ENCODE measurements around the gene ADARB2. TPM values are rescaled to one million over a fixed set of nuclear protein-coding genes. Genes with fewer than 3 reads are reported as not detected.

The ADARB2 gene
- total and polyA plus RNA-seq, 2 donors (not counting 1 experiment from before 2014, with no cell fraction given) = not detected

DNA sequence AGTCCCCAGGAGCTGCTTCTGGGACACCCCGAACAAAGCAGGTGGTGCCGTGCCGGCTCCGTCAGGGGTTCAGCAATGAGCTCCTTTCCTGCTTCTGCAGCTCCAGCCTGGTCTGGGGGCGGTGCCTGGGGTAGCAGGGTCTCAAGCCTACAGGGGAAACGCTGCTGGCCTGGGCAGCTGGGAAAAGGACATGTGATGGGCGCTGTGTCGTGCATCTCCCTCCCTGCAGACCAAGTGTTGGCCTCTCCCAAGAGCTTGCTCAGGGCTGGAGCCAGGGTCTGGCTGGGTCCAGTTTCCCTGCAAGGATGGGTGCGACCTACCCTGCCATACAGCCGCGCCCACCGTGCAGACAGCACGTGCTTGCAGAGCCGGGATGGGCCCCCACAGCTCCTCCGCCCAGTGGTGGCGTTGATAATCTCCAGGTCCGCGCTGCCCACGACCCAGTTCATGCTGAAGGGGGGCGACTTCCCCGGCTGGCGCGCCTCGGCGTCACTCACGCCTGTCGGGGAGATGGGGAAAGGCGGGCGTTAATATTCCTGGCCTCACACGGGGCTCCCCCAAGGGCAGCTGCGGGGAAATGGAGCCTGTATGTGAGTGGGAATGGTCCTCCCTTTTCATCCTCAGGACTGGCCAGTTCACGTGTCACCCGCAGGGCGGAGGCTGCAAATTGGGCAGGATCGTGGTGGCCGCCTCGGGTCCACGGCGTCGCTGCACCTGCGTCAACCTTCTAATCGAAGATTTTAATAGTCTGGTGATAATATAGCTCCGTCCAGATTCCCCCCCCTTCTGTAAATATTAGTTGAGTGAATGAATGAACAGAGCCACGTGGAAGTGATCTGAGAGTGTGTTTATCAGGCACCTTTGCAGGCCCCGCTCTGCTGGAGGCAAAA lies 552.5 kb downstream of the ADARB2 start:
- TF ChIP-seq EZH2 (IDR thresholded peaks at IDR 0.05; ENCODE audit: low read length, missing control alignments) (no peak), CTCF (conservative IDR thresholded peaks at IDR 0.05 in 1 of 2, IDR thresholded peaks at IDR 0.05 in 1 of 2; ENCODE audit: low read depth in 1 of 2, low read length in 2 of 2) (no peak)
- Histone ChIP-seq H3K4me1 (ENCODE audit: control insufficient read depth, extremely low read depth, insufficient read depth, low read length) (no peaks in the 10 kb centered on the region), H3K4me2 (ENCODE audit: extremely low read depth, insufficient read depth, low read length) (no peak overlapping the region), H3K79me2 (ENCODE audit: control insufficient read depth, insufficient read depth, low read length) (no peaks in the 10 kb centered on the region), H4K20me1 (ENCODE audit: control insufficient read depth, extremely low read depth, insufficient read depth, low read length) (no peaks in the 10 kb centered on the region), H3K4me3 (replicated peaks in 1 of 4; ENCODE audit: control extremely low read depth in 1 of 4, insufficient read depth in 1 of 4, low read depth in 3 of 4, low read length in 4 of 4) (no peak overlapping the region), H3K9me3 (ENCODE audit: control insufficient read depth, insufficient read depth, low read depth, low read length) (no peaks in the 10 kb centered on the region), H3K9ac (ENCODE audit: insufficient read depth, low read length) (no peak overlapping the region), H3K36me3 (ENCODE audit: control insufficient read depth, insufficient read depth, low read length) (no peaks in the 10 kb centered on the region), H2AFZ (ENCODE audit: low read length) (no peak overlapping the region), H3K27ac (ENCODE audit: insufficient read depth, low read length) (no peak overlapping the region), H3K27me3 (ENCODE audit: control insufficient read depth, insufficient read depth, low read length) (no peaks in the 10 kb centered on the region)
- DNase-seq (ENCODE audit: low read depth in 2 of 2) = no peak

DNA sequence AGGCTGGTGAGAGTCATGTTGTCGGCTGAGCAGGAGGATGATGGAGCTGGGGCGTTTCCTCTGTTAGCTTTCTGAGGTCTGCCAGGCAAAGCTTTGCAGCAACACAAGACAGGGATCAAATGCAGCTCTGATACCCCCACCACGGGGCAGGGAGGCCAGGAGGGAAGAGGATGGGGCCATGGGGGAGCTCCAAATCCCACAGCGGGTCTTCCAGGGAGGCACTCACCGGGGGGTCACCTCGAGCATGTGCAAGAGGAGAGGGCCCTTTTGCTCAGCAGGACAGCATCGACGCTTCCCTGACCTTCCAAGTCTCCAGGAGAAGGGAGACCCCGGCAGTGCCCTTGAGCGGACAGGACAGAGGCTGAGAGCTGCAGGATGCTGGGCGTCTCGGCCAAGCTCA lies 553.6 kb downstream of the ADARB2 start:
- H3K4me3 ChIP-seq (replicated peaks in 1 of 4; ENCODE audit: control extremely low read depth in 1 of 4, insufficient read depth in 1 of 4, low read depth in 3 of 4, low read length in 4 of 4) = no peak overlapping the region
- no peak for TF ChIP-seq EZH2 (IDR thresholded peaks at IDR 0.05; ENCODE audit: low read length, missing control alignments)
- TF ChIP-seq CTCF (conservative IDR thresholded peaks at IDR 0.05 in 1 of 2, IDR thresholded peaks at IDR 0.05 in 1 of 2; ENCODE audit: low read depth in 1 of 2, low read length in 2 of 2) = no peak
- H3K27me3 ChIP-seq (ENCODE audit: control insufficient read depth, insufficient read depth, low read length) = no peaks in the 10 kb centered on the region
- no peaks in the 10 kb centered on the region for H3K9me3 ChIP-seq (ENCODE audit: control insufficient read depth, insufficient read depth, low read depth, low read length)
- H3K9ac ChIP-seq (ENCODE audit: insufficient read depth, low read length) = no peak overlapping the region
- no peaks in the 10 kb centered on the region for H3K79me2 ChIP-seq (ENCODE audit: control insufficient read depth, insufficient read depth, low read length)
- H4K20me1 ChIP-seq (ENCODE audit: control insufficient read depth, extremely low read depth, insufficient read depth, low read length) = no peaks in the 10 kb centered on the region
- no peak overlapping the region for H2AFZ ChIP-seq (ENCODE audit: low read length)
- DNase-seq (ENCODE audit: low read depth in 2 of 2) = no peak
- H3K4me1 ChIP-seq (ENCODE audit: control insufficient read depth, extremely low read depth, insufficient read depth, low read length) = no peaks in the 10 kb centered on the region
- no peak overlapping the region for H3K27ac ChIP-seq (ENCODE audit: insufficient read depth, low read length)
- no peak overlapping the region for H3K4me2 ChIP-seq (ENCODE audit: extremely low read depth, insufficient read depth, low read length)
- H3K36me3 ChIP-seq (ENCODE audit: control insufficient read depth, insufficient read depth, low read length) = no peaks in the 10 kb centered on the region

DNA sequence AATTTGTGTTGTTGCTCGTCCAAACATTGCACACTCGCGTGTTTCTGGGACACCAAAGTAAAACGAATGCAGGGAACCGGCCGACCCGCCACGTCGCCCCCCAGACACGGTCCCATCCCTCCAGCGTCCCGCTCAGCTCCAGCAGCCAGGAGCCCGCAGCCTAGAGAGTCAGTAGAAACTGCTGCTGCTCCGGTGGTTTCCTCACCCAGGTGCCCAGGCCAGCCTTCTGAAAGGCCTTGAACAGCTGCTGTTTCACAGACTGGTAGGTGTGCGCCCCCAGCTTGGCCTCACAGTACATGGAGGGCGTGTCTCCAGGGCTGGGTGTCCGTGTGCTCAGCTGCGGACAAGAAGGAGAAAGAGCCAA lies 554.3 kb downstream of the ADARB2 start:
- Histone ChIP-seq H4K20me1 (ENCODE audit: control insufficient read depth, extremely low read depth, insufficient read depth, low read length) (no peaks in the 10 kb centered on the region), H2AFZ (ENCODE audit: low read length) (no peak overlapping the region), H3K36me3 (ENCODE audit: control insufficient read depth, insufficient read depth, low read length) (no peaks in the 10 kb centered on the region), H3K4me3 (replicated peaks in 1 of 4; ENCODE audit: control extremely low read depth in 1 of 4, insufficient read depth in 1 of 4, low read depth in 3 of 4, low read length in 4 of 4) (no peak overlapping the region), H3K4me2 (ENCODE audit: extremely low read depth, insufficient read depth, low read length) (no peak overlapping the region), H3K27ac (ENCODE audit: insufficient read depth, low read length) (no peak overlapping the region), H3K4me1 (ENCODE audit: control insufficient read depth, extremely low read depth, insufficient read depth, low read length) (no peaks in the 10 kb centered on the region), H3K27me3 (ENCODE audit: control insufficient read depth, insufficient read depth, low read length) (no peaks in the 10 kb centered on the region), H3K9ac (ENCODE audit: insufficient read depth, low read length) (no peak overlapping the region), H3K79me2 (ENCODE audit: control insufficient read depth, insufficient read depth, low read length) (no peaks in the 10 kb centered on the region), H3K9me3 (ENCODE audit: control insufficient read depth, insufficient read depth, low read depth, low read length) (no peaks in the 10 kb centered on the region)
- TF ChIP-seq CTCF (conservative IDR thresholded peaks at IDR 0.05 in 1 of 2, IDR thresholded peaks at IDR 0.05 in 1 of 2; ENCODE audit: low read depth in 1 of 2, low read length in 2 of 2) = no peak
- no peak for TF ChIP-seq EZH2 (IDR thresholded peaks at IDR 0.05; ENCODE audit: low read length, missing control alignments)
- DNase-seq (ENCODE audit: low read depth in 2 of 2) = no peak
